ENCODE data around the gene TUBB4B.

TUBB4B gene

DNA sequence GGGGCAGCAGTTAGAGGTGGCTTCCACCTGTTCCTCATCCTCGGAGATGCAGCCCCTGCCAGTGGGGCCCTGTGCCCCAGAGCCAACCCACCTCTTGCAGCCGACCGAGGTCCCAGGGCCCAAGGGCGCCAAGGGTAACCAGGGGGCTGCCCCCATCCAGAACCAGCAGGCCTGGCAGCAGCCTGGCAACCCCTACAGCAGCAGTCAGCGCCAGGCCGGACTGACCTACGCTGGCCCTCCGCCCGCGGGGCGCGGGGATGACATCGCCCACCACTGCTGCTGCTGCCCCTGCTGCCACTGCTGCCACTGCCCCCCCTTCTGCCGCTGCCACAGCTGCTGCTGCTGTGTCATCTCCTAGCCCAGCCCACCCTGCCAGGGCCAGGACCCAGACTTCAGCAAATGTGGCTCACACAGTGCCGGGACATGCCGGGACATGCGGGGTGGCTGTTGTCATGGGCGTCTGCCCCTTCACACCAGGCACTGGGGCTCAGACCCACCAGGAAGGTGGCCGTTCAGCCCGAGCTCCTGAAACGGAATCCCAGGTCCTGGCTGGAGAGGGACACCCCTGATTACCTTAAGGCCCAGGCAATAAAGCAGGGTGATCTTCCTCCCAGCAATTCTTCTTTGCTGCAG lies 15.3 kb upstream of the TUBB4B start:
- in situ Hi-C loops (cut with MboI; ENCODE audit: low sequenced_read_pairs) = loop anchor here (5.0 to 25.0 kb wide), 2 partner anchors 104 to 439 kb away; partner anchors contain the start of genes CCDC183 and TMEM141
- H3K36me3 ChIP-seq (replicated peaks) = no peaks in the 10 kb centered on the region
- H3K9me3 ChIP-seq = no peaks in the 10 kb centered on the region
- H3K4me1 ChIP-seq = peaks cover 11% of the 10 kb centered on the region
- no peak overlapping the region for H3K4me3 ChIP-seq
- DNase-seq (ENCODE audit: low spot score in 2 of 2) = no peak
- H3K27me3 ChIP-seq (ENCODE audit: low read depth) = no peaks in the 10 kb centered on the region

- Histone ChIP-seq H3K27me3 (ENCODE audit: low read depth) (no peaks in the 10 kb centered on the region), H3K9me3 (no peaks in the 10 kb centered on the region), H3K4me1 (peaks cover 11% of the 10 kb centered on the region), H3K4me3 (no peak overlapping the region), H3K36me3 (replicated peaks) (no peaks in the 10 kb centered on the region)
- DNase-seq (ENCODE audit: low spot score in 2 of 2) = no peak
- in situ Hi-C loops (cut with MboI; ENCODE audit: low sequenced_read_pairs) = loop anchor here (5.0 to 25.0 kb wide), 2 partner anchors 104 to 439 kb away; partner anchors contain the start of genes CCDC183 and TMEM141
Observed at GRCh38 chr9:137226338-137227053, 14.6 kb upstream of the TUBB4B start.

GRCh38 chr9:137227054-137227852 lies 13.8 kb upstream of the TUBB4B start, which contains the start of gene RNF224:
TSS of gene RNF224 (plus strand) at chr9:137227502. CDS start at chr9:137228336, 834 bp downstream.
- no peaks in the 10 kb centered on the region for H3K9me3 ChIP-seq
- no peak within 1 kb of the TSS for H3K4me3 ChIP-seq
- H3K4me1 ChIP-seq = peaks cover 11% of the 10 kb centered on the region
- H3K36me3 ChIP-seq (replicated peaks) = no peaks in the 10 kb centered on the region
- in situ Hi-C loops (cut with MboI; ENCODE audit: low sequenced_read_pairs) = loop anchor here (5.0 to 25.0 kb wide), 2 partner anchors 105 to 440 kb away; partner anchors contain the start of genes CCDC183 and TMEM141
- no peaks in the 10 kb centered on the region for H3K27me3 ChIP-seq (ENCODE audit: low read depth)
- peak; percentile 65 to 90 for DNase-seq (ENCODE audit: low spot score in 2 of 2)

DNA sequence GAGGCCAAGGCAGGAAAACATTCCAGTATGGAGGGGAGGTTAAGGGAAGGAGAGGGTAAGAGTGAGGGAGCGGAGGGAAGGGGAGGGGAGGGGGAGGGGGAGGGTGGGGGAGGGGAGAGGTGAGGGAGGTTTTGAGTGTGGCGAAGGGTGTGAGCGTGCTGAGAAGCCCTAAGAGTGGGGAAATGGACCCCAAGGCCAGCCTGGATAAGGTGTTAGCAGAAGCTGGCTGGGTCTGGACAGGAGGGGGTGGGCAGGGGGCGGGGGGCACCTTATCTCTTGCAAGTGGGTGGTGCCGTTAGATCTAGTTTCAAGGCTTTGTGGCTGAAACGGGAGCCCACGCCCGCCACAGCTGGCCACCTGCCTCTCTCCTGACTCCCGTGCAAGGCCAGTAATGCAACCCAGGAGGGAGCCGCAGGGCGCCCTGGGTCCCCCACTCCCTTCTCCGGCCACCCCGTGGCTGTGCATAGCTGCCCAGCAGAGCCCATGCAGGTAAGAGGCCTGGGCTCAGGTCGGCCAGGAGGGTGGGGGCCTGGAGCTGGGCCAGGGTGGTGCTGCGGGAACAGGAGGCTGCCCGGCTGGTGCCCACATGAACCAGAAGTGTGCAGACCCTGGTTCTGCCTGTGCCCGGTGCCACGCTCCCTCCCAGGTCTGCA lies 13.1 kb upstream of the TUBB4B start:
- DNase-seq (ENCODE audit: low spot score in 2 of 2) = no peak
- no peaks in the 10 kb centered on the region for H3K36me3 ChIP-seq (replicated peaks)
- H3K9me3 ChIP-seq = no peaks in the 10 kb centered on the region
- no peak overlapping the region for H3K4me3 ChIP-seq
- in situ Hi-C loops (cut with MboI; ENCODE audit: low sequenced_read_pairs) = loop anchor here (5.0 to 25.0 kb wide), 2 partner anchors 106 to 441 kb away; partner anchors contain the start of genes CCDC183 and TMEM141
- no peaks in the 10 kb centered on the region for H3K27me3 ChIP-seq (ENCODE audit: low read depth)
- H3K4me1 ChIP-seq = peaks cover 6% of the 10 kb centered on the region

DNA sequence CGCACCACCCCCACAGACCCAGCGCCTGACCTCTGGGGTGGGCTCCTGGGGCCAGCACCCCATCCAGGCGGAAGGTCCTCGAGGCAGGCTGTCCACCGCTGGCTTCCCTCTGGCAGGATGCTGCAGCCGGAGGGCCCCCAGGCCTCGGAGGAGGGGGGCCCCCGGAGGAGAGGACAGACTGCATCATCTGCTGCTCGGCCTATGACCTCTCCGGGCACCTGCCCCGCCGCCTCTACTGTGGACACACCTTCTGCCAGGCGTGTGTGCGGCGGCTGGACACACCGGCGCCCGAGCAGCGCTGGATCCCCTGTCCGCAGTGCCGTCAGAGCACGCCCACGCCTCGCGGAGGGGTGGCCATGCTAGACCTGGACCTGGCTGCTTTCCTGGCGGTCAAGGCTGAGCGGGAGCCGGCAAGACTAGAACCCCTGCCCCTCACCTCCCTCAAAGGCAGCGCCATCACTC lies 12.6 kb upstream of the TUBB4B start:
- no peaks in the 10 kb centered on the region for H3K27me3 ChIP-seq (ENCODE audit: low read depth)
- H3K4me3 ChIP-seq = no peak overlapping the region
- in situ Hi-C loops (cut with MboI; ENCODE audit: low sequenced_read_pairs) = loop anchor here (5.0 to 25.0 kb wide), 2 partner anchors 106 to 441 kb away; partner anchors contain the start of genes CCDC183 and TMEM141
- H3K4me1 ChIP-seq = peaks cover 5% of the 10 kb centered on the region; the same call in 1 of the 2 replicates
- H3K36me3 ChIP-seq (replicated peaks) = no peaks in the 10 kb centered on the region
- no peak for DNase-seq (ENCODE audit: low spot score in 2 of 2)
- H3K9me3 ChIP-seq = no peaks in the 10 kb centered on the region

- Histone ChIP-seq H3K36me3 (replicated peaks) (no peaks in the 10 kb centered on the region), H3K4me3 (no peak overlapping the region), H3K9me3 (no peaks in the 10 kb centered on the region), H3K4me1 (no peaks in the 10 kb centered on the region; the same call in 1 of the 2 replicates), H3K27me3 (ENCODE audit: low read depth) (no peaks in the 10 kb centered on the region)
- no peak for DNase-seq (ENCODE audit: low spot score in 2 of 2)
- in situ Hi-C loops (cut with MboI; ENCODE audit: low sequenced_read_pairs) = loop anchor here (5.0 to 25.0 kb wide), 2 partner anchors 107 to 442 kb away; partner anchors contain the start of genes CCDC183 and TMEM141
Observed at GRCh38 chr9:137228968-137229896, 11.9 kb upstream of the TUBB4B start.

DNA sequence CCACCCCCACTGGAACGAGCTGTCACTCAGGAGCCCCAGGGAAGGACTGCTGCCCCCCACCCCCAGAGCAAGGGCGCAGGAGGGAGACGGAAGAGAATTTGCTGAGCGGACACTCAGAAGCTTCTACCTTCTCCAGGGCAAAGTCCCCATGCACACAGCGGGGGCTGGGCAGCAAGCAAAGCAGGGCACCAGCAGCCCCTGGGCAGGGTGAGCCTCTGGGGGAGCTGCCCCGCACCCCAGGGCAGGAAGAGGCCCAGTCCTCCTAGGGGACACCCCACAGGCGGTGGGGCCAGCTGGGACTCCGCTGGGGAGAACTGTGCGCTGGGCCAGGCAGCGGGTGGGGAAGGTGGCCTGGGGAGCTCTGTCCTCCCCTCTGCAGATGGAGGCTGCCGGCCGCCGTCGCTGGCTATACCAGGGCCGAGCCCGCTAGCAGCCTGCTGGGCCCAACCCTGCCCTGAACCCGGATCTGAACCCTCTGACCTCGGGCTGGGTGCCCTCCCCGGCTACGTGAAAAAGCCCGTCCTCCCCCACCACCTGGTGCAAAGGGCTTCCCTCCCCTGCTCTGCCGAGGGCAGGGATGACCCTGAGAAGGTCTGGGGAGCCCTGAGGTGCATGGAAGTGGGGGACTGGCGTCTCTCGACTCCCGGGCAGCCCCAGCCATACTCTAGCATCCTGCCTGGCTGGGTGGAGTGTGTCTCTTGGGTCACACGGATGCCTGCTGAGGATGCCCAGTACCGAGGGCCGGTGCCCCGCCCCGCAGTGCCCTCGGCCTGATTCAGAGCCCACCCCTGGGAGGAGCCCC lies 11.0 kb upstream of the TUBB4B start:
- no peaks in the 10 kb centered on the region for H3K9me3 ChIP-seq
- H3K4me1 ChIP-seq = no peaks in the 10 kb centered on the region
- no peak for DNase-seq (ENCODE audit: low spot score in 2 of 2)
- H3K36me3 ChIP-seq (replicated peaks) = no peaks in the 10 kb centered on the region
- in situ Hi-C loops (cut with MboI; ENCODE audit: low sequenced_read_pairs) = loop anchor here (5.0 to 25.0 kb wide), 2 partner anchors 108 to 443 kb away; partner anchors contain the start of genes CCDC183 and TMEM141
- H3K27me3 ChIP-seq (ENCODE audit: low read depth) = no peaks in the 10 kb centered on the region
- H3K4me3 ChIP-seq = no peak overlapping the region

GRCh38 chr9:137230705-137231371 lies 10.2 kb upstream of the TUBB4B start, which contains the start of gene SLC34A3:
TSS of gene SLC34A3 (plus strand) at chr9:137230901. CDS start at chr9:137231703, 802 bp downstream.
- no peaks in the 10 kb centered on the region for H3K27me3 ChIP-seq (ENCODE audit: low read depth)
- no peaks in the 10 kb centered on the region for H3K4me1 ChIP-seq
- H3K9me3 ChIP-seq = no peaks in the 10 kb centered on the region
- in situ Hi-C loops (cut with MboI; ENCODE audit: low sequenced_read_pairs) = loop anchor here (25.0 kb wide), 1 partner anchor 444 kb away; the partner anchor contains the start of genes CCDC183 and TMEM141
- no peaks in the 10 kb centered on the region for H3K36me3 ChIP-seq (replicated peaks)
- DNase-seq (ENCODE audit: low spot score in 2 of 2) = no peak
- no peak within 1 kb of the TSS for H3K4me3 ChIP-seq

DNA sequence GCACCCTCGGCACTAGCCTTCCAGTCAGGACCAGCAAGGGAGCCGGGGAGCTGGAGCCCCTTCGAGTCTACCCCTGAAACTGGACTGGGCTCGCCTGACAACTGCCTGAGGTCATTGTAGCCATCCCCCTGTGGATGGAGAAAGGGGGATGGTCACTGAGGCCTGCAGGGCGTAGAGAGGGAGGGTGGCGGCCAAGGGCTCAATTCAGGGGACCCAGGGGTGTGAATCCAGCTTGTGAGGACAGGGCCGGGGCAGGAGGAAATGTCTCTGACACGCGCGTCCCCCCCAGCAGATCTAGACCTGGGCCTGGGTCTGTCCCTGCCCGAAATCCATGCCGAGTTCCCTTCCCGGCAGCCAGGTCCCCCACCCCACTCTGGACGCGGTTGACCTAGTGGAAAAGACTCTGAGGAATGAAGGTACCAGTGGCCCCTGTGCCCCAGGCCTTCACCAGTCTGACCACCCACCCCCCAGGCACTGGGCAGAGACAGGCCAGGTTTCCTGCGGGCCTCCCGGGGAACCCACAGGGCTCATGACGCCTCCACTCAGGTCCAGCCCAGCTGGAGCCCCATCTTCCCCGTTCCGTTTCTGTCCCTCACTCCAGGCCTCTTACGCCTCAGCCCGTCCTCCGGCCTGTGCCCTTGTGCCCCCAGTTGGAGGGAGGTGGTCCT lies 9.6 kb upstream of the TUBB4B start:
- in situ Hi-C loops (cut with MboI; ENCODE audit: low sequenced_read_pairs) = loop anchor here (25.0 kb wide), 1 partner anchor 444 kb away; the partner anchor contains the start of genes CCDC183 and TMEM141
- H3K4me3 ChIP-seq = no peak overlapping the region
- H3K9me3 ChIP-seq = no peaks in the 10 kb centered on the region
- H3K4me1 ChIP-seq = no peaks in the 10 kb centered on the region; the same call in 1 of the 2 replicates
- H3K27me3 ChIP-seq (ENCODE audit: low read depth) = no peaks in the 10 kb centered on the region
- H3K36me3 ChIP-seq (replicated peaks) = no peaks in the 10 kb centered on the region
- DNase-seq (ENCODE audit: low spot score in 2 of 2) = no peak

DNA sequence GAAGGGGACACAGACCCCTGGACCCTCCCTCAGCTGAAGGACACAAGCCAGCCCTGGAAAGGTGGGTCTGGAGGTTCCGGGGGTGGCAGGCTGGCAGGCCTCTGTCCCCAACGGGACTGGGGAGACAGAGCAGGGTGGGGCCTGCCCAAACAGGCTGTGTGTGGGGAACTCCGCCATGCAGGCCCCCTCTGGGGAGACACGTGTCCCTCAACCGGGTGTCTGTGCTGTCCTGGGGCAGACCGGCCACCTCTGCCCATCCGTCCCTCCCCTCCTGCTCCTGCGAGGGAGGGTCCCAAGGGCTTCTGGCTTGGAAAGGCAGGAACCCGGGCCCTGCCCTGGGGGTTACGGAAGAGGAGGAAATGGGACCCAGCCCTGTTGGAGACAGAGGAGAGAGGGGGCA lies 9.0 kb upstream of the TUBB4B start:
- in situ Hi-C loops (cut with MboI; ENCODE audit: low sequenced_read_pairs) = loop anchor here (25.0 kb wide), 1 partner anchor 445 kb away; the partner anchor contains the start of genes CCDC183 and TMEM141
- DNase-seq (ENCODE audit: low spot score in 2 of 2) = no peak
- Histone ChIP-seq H3K9me3 (no peaks in the 10 kb centered on the region), H3K36me3 (replicated peaks) (no peaks in the 10 kb centered on the region), H3K4me3 (no peak overlapping the region), H3K27me3 (ENCODE audit: low read depth) (no peaks in the 10 kb centered on the region), H3K4me1 (peaks cover 5% of the 10 kb centered on the region)

All from HAP-1 (cell line).